HEK293T (cell line): ENCODE results near the gene HS3ST6.

ENCODE experiments used
- CTCF ChIA-PET: fragments of 350-600 bp; formaldehyde crosslinking; extraction: SDS; loops from one replicate; lab custom pipeline; 2021; ENCODE audit warnings: antibody characterized with exemption, inconsistent platforms; lab: Yijun Ruan, JAX
- POLR2A ChIA-PET: fragments of 350-600 bp; formaldehyde crosslinking; extraction: SDS; loops from one replicate; lab custom pipeline; 2020; ENCODE audit warnings: antibody characterized with exemption, inconsistent platforms; lab: Yijun Ruan, JAX
- DNase-seq: peaks from one replicate; pipeline ENCODE4 v3.0.0; 2012; ENCODE audit warnings: mixed read lengths; ENCODE audit errors: extremely low spot score
- ARNT ChIP-seq: fragments of 450-650 bp; IDR thresholded peaks from 2 replicates; pipeline ENCODE4 v1.6.1; 2017; ENCODE audit warnings: mild to moderate bottlenecking
- BHLHE40 ChIP-seq: fragments of 450-650 bp; IDR thresholded peaks from 2 replicates; pipeline ENCODE4 v1.6.1; 2016; ENCODE audit warnings: mild to moderate bottlenecking, moderate library complexity, borderline replicate concordance
- CTBP1 ChIP-seq: fragments of 450-650 bp; IDR thresholded peaks from 2 replicates; pipeline ENCODE4 v1.6.1; 2016; ENCODE audit warnings: borderline replicate concordance
- ELF4 ChIP-seq: fragments of 450-650 bp; IDR thresholded peaks from 2 replicates; pipeline ENCODE4 v1.6.1; 2017; ENCODE audit warnings: antibody characterized with exemption
- FOXA1 ChIP-seq: fragments of 450-650 bp; IDR thresholded peaks from 2 replicates; pipeline ENCODE4 v1.6.1; 2016; ENCODE audit warnings: mild to moderate bottlenecking
- FOXK2 ChIP-seq: fragments of 450-650 bp; IDR thresholded peaks from 2 replicates; pipeline ENCODE4 v1.6.1; 2016; ENCODE audit warnings: mild to moderate bottlenecking
- FOXM1 ChIP-seq: fragments of 450-650 bp; IDR thresholded peaks from 2 replicates; pipeline ENCODE4 v1.6.1; 2017; ENCODE audit warnings: mild to moderate bottlenecking, borderline replicate concordance
- HDGF ChIP-seq: fragments of 450-650 bp; IDR thresholded peaks from 2 replicates; pipeline ENCODE4 v1.6.1; 2017; ENCODE audit warnings: antibody characterized with exemption, borderline replicate concordance
- L3MBTL2 ChIP-seq: fragments of 450-650 bp; conservative IDR thresholded peaks from 2 replicates; pipeline ENCODE4 v1.6.1; 2016; ENCODE audit warnings: mild to moderate bottlenecking
- LEF1 ChIP-seq: fragments of 450-650 bp; IDR thresholded peaks from 2 replicates; pipeline ENCODE4 v1.6.1; 2017; ENCODE audit warnings: mild to moderate bottlenecking, borderline replicate concordance
- NFRKB ChIP-seq: fragments of 450-650 bp; IDR thresholded peaks from 2 replicates; pipeline ENCODE4 v1.6.1; 2016; ENCODE audit warnings: mild to moderate bottlenecking, moderate library complexity
- SP1 ChIP-seq: fragments of 450-650 bp; IDR thresholded peaks from 2 replicates; pipeline ENCODE4 v1.6.1; 2017
- SUZ12 ChIP-seq: fragments of 450-650 bp; IDR thresholded peaks from 2 replicates; pipeline ENCODE4 v1.6.1; 2016; ENCODE audit warnings: mild to moderate bottlenecking
- TARDBP ChIP-seq: fragments of 450-650 bp; IDR thresholded peaks from 2 replicates; pipeline ENCODE4 v1.6.1; 2016
- ZNF384 ChIP-seq: fragments of 450-650 bp; IDR thresholded peaks from 2 replicates; pipeline ENCODE4 v1.6.1; 2016
- TF ChIP-seq, protein P1 (sequence below): fragments of 450-650 bp; IDR thresholded peaks from 2 replicates; pipeline ENCODE4 v1.6.1; 2016

Gene HS3ST6

GRCh38 chr16:1908983-1909382 lies 9.2 kb downstream of the HS3ST6 start:
- no peak for DNase-seq
- no peak for TF ChIP-seq ARNT
- TF ChIP-seq, protein P1, sequence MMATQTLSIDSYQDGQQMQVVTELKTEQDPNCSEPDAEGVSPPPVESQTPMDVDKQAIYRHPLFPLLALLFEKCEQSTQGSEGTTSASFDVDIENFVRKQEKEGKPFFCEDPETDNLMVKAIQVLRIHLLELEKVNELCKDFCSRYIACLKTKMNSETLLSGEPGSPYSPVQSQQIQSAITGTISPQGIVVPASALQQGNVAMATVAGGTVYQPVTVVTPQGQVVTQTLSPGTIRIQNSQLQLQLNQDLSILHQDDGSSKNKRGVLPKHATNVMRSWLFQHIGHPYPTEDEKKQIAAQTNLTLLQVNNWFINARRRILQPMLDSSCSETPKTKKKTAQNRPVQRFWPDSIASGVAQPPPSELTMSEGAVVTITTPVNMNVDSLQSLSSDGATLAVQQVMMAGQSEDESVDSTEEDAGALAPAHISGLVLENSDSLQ, result no peak
- TF ChIP-seq ZNF384, result no peak
- TF ChIP-seq FOXM1, result no peak
- TF ChIP-seq FOXA1, result no peak
- TF ChIP-seq L3MBTL2, result no peak
- TF ChIP-seq HDGF, result no peak
- no peak for TF ChIP-seq NFRKB
- no peak for TF ChIP-seq BHLHE40
- no peak for TF ChIP-seq FOXK2
- no peak for TF ChIP-seq CTBP1
- no peak for TF ChIP-seq SUZ12
- TF ChIP-seq SP1, result no peak
- POLR2A ChIA-PET, result interaction anchor here (1.0 kb wide), 1 partner anchor 56 kb away, joined by 3 read pairs; the partner anchor contains the start of gene RPS2
- CTCF ChIA-PET, result interaction anchor here (1.0 kb wide), 1 partner anchor 20 kb away, joined by 3 read pairs; no protein-coding TSS in a partner anchor

DNA sequence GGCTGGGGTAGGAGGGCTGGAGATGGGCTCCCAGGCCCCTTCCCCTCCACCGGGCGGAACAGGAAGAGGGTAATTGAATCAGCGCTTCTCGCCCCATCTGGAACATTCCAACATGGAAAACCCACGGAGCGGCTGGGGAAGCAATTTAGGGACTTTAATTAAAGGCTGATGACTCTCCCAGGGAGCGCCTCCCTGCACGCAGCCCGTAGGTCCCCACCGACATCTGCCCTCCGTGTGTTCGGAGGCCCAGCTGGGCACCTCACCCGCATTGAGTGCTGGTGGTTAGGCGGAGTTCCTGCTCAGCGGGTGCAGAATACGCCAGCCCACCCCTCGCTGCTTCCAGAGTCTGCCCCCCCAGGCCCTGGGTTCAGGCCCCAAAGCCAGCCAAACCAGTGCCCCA lies 10.0 kb downstream of the HS3ST6 start:
- CTCF ChIA-PET, result interaction anchor here (1.0 kb wide), 1 partner anchor 21 kb away, joined by 3 read pairs; no protein-coding TSS in a partner anchor
- no peak for TF ChIP-seq ZNF384
- no peak for TF ChIP-seq TARDBP
- TF ChIP-seq ARNT, result no peak
- DNase-seq, result no peak
- POLR2A ChIA-PET, result interaction anchor here (1.0 kb wide), 1 partner anchor 57 kb away, joined by 3 read pairs; the partner anchor contains the start of gene RPS2

DNA sequence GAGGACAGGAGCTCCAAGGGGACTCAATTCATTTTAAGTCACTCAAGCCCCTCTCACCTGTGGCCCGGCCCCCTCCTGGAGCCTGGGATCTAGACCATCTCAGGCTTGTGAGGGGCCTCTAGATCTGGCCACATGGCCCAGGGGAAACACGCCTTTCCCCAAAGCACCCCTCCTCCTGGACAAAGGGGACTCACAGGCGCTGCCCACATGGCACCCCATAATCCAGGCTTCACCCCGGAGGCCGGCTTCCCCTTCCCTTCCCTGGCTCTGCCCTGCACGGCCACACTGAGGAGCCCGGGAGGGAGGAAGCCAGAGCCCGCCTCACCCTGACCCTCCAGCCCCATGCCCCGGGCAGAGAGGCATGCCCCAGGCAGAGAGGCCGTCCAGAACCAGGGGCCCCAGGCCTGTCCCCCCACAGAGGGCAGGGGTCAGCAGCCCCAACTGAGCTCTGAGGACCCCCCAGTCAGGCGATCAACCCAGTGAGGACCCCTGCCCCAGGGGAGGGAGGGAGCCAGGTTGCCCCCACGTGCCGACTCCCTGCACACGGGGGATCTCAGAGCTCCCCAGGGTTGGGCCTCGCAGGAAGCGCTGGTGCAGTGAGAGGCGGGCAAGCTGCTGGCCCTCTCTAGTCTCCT lies 10.9 kb downstream of the HS3ST6 start:
- CTCF ChIA-PET, result no interaction called here

GRCh38 chr16:1906846-1907165 lies 11.4 kb downstream of the HS3ST6 start:
- ChIA-PET CTCF (no interaction called here), POLR2A (no interaction called here)

More for the DNA sequence above, 10.9 kb downstream of the HS3ST6 start:
- no peak for DNase-seq
- POLR2A ChIA-PET, result no interaction called here
- TF ChIP-seq ZNF384 (no peak), HDGF (no peak), LEF1 (no peak), ELF4 (no peak), CTBP1 (no peak), BHLHE40 (no peak), NFRKB (no peak), FOXA1 (no peak), FOXM1 (no peak), FOXK2 (no peak), SUZ12 (no peak), SP1 (no peak)
- TF ChIP-seq, protein P1, result no peak

GRCh38 chr16:1906055-1906845 lies 12.0 kb downstream of the HS3ST6 start:
- ChIA-PET CTCF (interaction anchor here (1.0 kb wide), 1 partner anchor 17 kb away, joined by 3 read pairs; no protein-coding TSS in a partner anchor), POLR2A (no interaction called here)
- TF ChIP-seq CTBP1 (no peak), NFRKB (no peak), TARDBP (no peak), FOXK2 (no peak), L3MBTL2 (no peak), ZNF384 (no peak), HDGF (no peak), ELF4 (no peak), SP1 (no peak), ARNT (no peak), FOXM1 (no peak), BHLHE40 (no peak)
- TF ChIP-seq, protein P1, result no peak
- DNase-seq, result no peak

More at GRCh38 chr16:1906846-1907165, 11.4 kb downstream of the HS3ST6 start:
- no peak for TF ChIP-seq ARNT
- TF ChIP-seq SP1, result no peak
- TF ChIP-seq, protein P1, result no peak
- no peak for TF ChIP-seq LEF1
- no peak for TF ChIP-seq CTBP1
- no peak for TF ChIP-seq TARDBP
- TF ChIP-seq FOXA1, result no peak
- no peak for TF ChIP-seq L3MBTL2
- no peak for TF ChIP-seq ZNF384
- no peak for DNase-seq
